K562 (cell line): ENCODE results near the gene LRP3. TPM values are rescaled to one million over a fixed set of nuclear protein-coding genes. Genes with fewer than 3 reads are reported as not detected.

Experiments used
- ATAC-seq: fragments of 200-7000 bp; cut with Tn5 transposase; 3 replicates; pipeline ENCODE4 v1.9.1; 2020; ENCODE audit warnings: moderate library complexity
- BruUV-seq: library from RNA; stranded (reverse); fragments of 400-500 nt; replicated peaks from 2 replicates; lab custom pipeline; 2021; lab: Mats Ljungman, UMichigan
- CTCF ChIA-PET: fragments of 300-600 bp; formaldehyde crosslinking; extraction: SDS; loops from one replicate; lab custom pipeline; 2021; ENCODE audit warnings: low intra/inter-chr PET ratio; lab: Yijun Ruan, JAX
- POLR2A ChIA-PET: fragments of 300-600, 350-650 bp; sonication (Branson Sonifier 250); formaldehyde crosslinking; extraction: SDS; loops from one replicate; lab custom pipeline; 2021; ENCODE audit warnings: antibody characterized with exemption, inconsistent platforms; lab: Yijun Ruan, JAX
- DNase-seq, 4 experiments: peaks; one replicate each; pipeline versions ENCODE4 v3.0.0 to v3.0.0-alpha.2; 2011 to 2018; ENCODE audit warnings: low spot score in 3 of 4, mixed read lengths in 3 of 4; ENCODE audit errors: extremely low read depth in 1 of 4
- FAIRE-seq: peaks from 2 replicates; lab custom pipeline; 2011; peaks lifted over from hg19 to GRCh38; lab: Jason Lieb, UNC
- H2AFZ ChIP-seq: 2 replicates; pipeline ENCODE4 v1.6.0; 2011; ENCODE audit warnings: low read depth, low read length, control low read depth, inconsistent platforms
- H3K27ac ChIP-seq: fragments of 200-600 bp; 3 replicates; pipeline ENCODE4 v1.8.0; 2011; ENCODE audit warnings: low read depth, mild to moderate bottlenecking, control low read depth, inconsistent platforms, low read length, moderate library complexity, mixed read lengths; ENCODE audit errors: extremely low read depth
- H3K27me3 ChIP-seq, 2 experiments: fragments of 300-600 bp in 1 of 2; 2 replicates in 1 of 2; 3 replicates in 1 of 2; pipeline versions ENCODE4 v1.6.0 to v1.8.0; 2011; ENCODE audit warnings: inconsistent platforms in 2 of 2, low read length in 2 of 2, mild to moderate bottlenecking in 1 of 2, mixed read lengths in 1 of 2, moderate library complexity in 1 of 2; ENCODE audit not compliant: control insufficient read depth in 2 of 2, insufficient read depth in 2 of 2
- H3K36me3 ChIP-seq: fragments of 300-600 bp; 3 replicates; pipeline ENCODE4 v1.8.0; 2011; ENCODE audit warnings: mild to moderate bottlenecking, low read length, inconsistent platforms; ENCODE audit not compliant: control insufficient read depth, insufficient read depth
- H3K4me1 ChIP-seq, 2 experiments: fragments of 200-600 bp in 1 of 2; replicated peaks in 1 of 2; 2 replicates in 1 of 2; 3 replicates in 1 of 2; pipeline versions ENCODE4 v1.5.1 to v1.8.0; 2011; ENCODE audit warnings: inconsistent platforms in 2 of 2, low read length in 2 of 2, mild to moderate bottlenecking in 1 of 2, mixed read lengths in 1 of 2, moderate library complexity in 1 of 2; ENCODE audit not compliant: control insufficient read depth in 2 of 2, insufficient read depth in 2 of 2
- H3K4me2 ChIP-seq: 2 replicates; pipeline ENCODE4 v1.6.1; 2011; ENCODE audit warnings: low read length, control low read depth, inconsistent platforms, mixed read lengths; ENCODE audit not compliant: insufficient read depth
- H3K4me3 ChIP-seq: fragments of 200-600 bp; sonication (generic), shearing (Covaris generic); 2 replicates; pipeline ENCODE4 v1.5.1; 2016; ENCODE audit warnings: control low read depth, inconsistent platforms
- H3K79me2 ChIP-seq: fragments of 200-600 bp; 3 replicates; pipeline ENCODE4 v1.8.0; 2011; ENCODE audit warnings: low read length, inconsistent platforms; ENCODE audit not compliant: control insufficient read depth, insufficient read depth
- H3K9ac ChIP-seq, 2 experiments: 2 replicates each; pipeline versions ENCODE4 v1.6.0 to v1.6.1; 2011; ENCODE audit warnings: low read depth in 2 of 2, low read length in 2 of 2, control low read depth in 1 of 2, inconsistent platforms in 1 of 2, mild to moderate bottlenecking in 1 of 2, mixed read lengths in 1 of 2; ENCODE audit not compliant: insufficient read depth in 1 of 2
- H3K9me1 ChIP-seq: one replicate; pipeline ENCODE4 v1.6.0; 2011; ENCODE audit warnings: inconsistent platforms, mild to moderate bottlenecking, low read length, moderate library complexity; ENCODE audit not compliant: control insufficient read depth, insufficient read depth
- H3K9me3 ChIP-seq: replicated peaks from 2 replicates; pipeline ENCODE4 v1.5.1; 2011; ENCODE audit warnings: low read depth, low read length, inconsistent platforms; ENCODE audit not compliant: control insufficient read depth, insufficient read depth
- H4K20me1 ChIP-seq: replicated peaks from 2 replicates; pipeline ENCODE4 v1.6.1; 2011; ENCODE audit warnings: low read length, inconsistent platforms, mixed read lengths; ENCODE audit not compliant: control insufficient read depth, insufficient read depth
- BDP1 ChIP-seq: IDR thresholded peaks from 3 replicates; pipeline ENCODE4 v1.6.1; 2011; ENCODE audit not compliant: insufficient read length, insufficient read depth
- CBX5 ChIP-seq: IDR thresholded peaks from 2 replicates; pipeline ENCODE4 v1.6.1; 2014; ENCODE audit warnings: low read depth, borderline replicate concordance
- DACH1 ChIP-seq: fragments of 450-650 bp; IDR thresholded peaks from 2 replicates; pipeline ENCODE4 v1.6.1; 2018; ENCODE audit not compliant: partially characterized antibody
- DNMT1 ChIP-seq: fragments of 450-650 bp; IDR thresholded peaks from 2 replicates; pipeline ENCODE4 v1.6.1; 2016; ENCODE audit warnings: antibody characterized with exemption, mild to moderate bottlenecking
- KDM5B ChIP-seq: fragments of 200-600 bp; sonication (generic); IDR thresholded peaks from 2 replicates; pipeline ENCODE4 v1.6.1; 2012; ENCODE audit warnings: low read depth, mild to moderate bottlenecking, moderate library complexity, low read length, control low read depth, inconsistent platforms; ENCODE audit not compliant: insufficient replicate concordance
- NFATC3 ChIP-seq: fragments of 450-650 bp; IDR thresholded peaks from 2 replicates; pipeline ENCODE4 v1.6.1; 2017; ENCODE audit warnings: mild to moderate bottlenecking
- NRF1 ChIP-seq, 2 experiments: fragments of 450-650 bp; IDR thresholded peaks in 1 of 2; conservative IDR thresholded peaks in 1 of 2; 2 replicates each; pipeline ENCODE4 v1.6.1; 2014; ENCODE audit warnings: mild to moderate bottlenecking in 2 of 2
- RAD21 ChIP-seq, 2 experiments: fragments of 250-450 bp in 1 of 2; fragments of 450-650 bp in 1 of 2; sonication (Bioruptor Pico) in 1 of 2; formaldehyde crosslinking in 1 of 2; IDR thresholded peaks in 1 of 2; conservative IDR thresholded peaks in 1 of 2; 2 replicates each; pipeline versions ENCODE4 v1.4.0 to v1.8.0; 2020 to 2022; ENCODE audit warnings: mild to moderate bottlenecking in 2 of 2, moderate library complexity in 1 of 2
- SIN3B ChIP-seq: fragments of 450-650 bp; IDR thresholded peaks from 2 replicates; pipeline ENCODE4 v1.6.1; 2017; ENCODE audit warnings: low read depth, mild to moderate bottlenecking, moderate library complexity
- SMAD2 ChIP-seq: fragments of 150-350 bp; IDR thresholded peaks from 2 replicates; pipeline ENCODE4 v1.6.1; 2014; ENCODE audit warnings: low read depth, mild to moderate bottlenecking, low read length
- SMARCA4 ChIP-seq: fragments of 450-650 bp; IDR thresholded peaks from 2 replicates; pipeline ENCODE4 v1.6.1; 2016
- TEAD2 ChIP-seq: fragments of 450-650 bp; IDR thresholded peaks from 2 replicates; pipeline ENCODE4 v1.6.1; 2016; ENCODE audit warnings: missing genetic modification characterization, control low read depth, missing compliant biosample characterization
- TRIM25 ChIP-seq: fragments of 450-650 bp; IDR thresholded peaks from 2 replicates; pipeline ENCODE4 v1.7.0; 2016; ENCODE audit warnings: borderline replicate concordance
- U2AF2 ChIP-seq: fragments of 200-400 bp; formaldehyde crosslinking; optimal IDR thresholded peaks from 2 replicates; pipeline ENCODE3; 2017; ENCODE audit warnings: low read depth, mild to moderate bottlenecking, low read length
- XRCC5 ChIP-seq: fragments of 200-400 bp; formaldehyde crosslinking; IDR thresholded peaks from 2 replicates; pipeline ENCODE4 v1.6.1; 2017; ENCODE audit warnings: low read depth, mild to moderate bottlenecking, low read length
- ZNF589 ChIP-seq: fragments of 200-800 bp; sonication (Bioruptor generic); IDR thresholded peaks from 2 replicates; pipeline ENCODE4 v1.6.1; 2016; ENCODE audit warnings: low read depth, missing genetic modification characterization, missing compliant biosample characterization
- ZNF695 ChIP-seq: fragments of 450-650 bp; formaldehyde crosslinking; IDR thresholded peaks from 2 replicates; pipeline ENCODE4 v1.4.0; 2020; ENCODE audit warnings: mild to moderate bottlenecking, moderate library complexity
- WGBS: fragments of 100-300 bp; shearing (Covaris generic); methylation state at CpG from one replicate; pipeline ENCODE4 v1.1.6; 2016; ENCODE audit warnings: low coverage, mixed read lengths; ENCODE audit not compliant: insufficient coverage; ENCODE audit errors: missing lambda C conversion rate; 5-methylcytosine and 5-hydroxymethylcytosine counted together
- in situ Hi-C: fragments of 300-500 bp; cut with MboI; formaldehyde crosslinking; loops from 4 replicates; pipeline ENCODE4 v1.15.0; 2018; ENCODE audit warnings: inconsistent platforms, mixed read lengths
- intact Hi-C: fragments of 100-400 bp; cut with micrococcal nuclease; formaldehyde crosslinking; loops from 2 replicates; pipeline ENCODE4 v1.14.2; 2022
- polyA plus RNA-seq, 8 experiments: library from polyadenylated mRNA; depleted of rRNA in 4 of 8; stranded (reverse) in 5 of 8; unstranded in 3 of 8; fragments of >200 nt; fragmentation: Nextera tagmentation in 2 of 8; fragmentation: Illumina TruSeq in 1 of 8; extraction: Ambion mirVana in 2 of 8; extraction: Trizol in 1 of 8; gene quantifications; 2 replicates each; pipeline versions ENCODE4 v1.2.1 to v1.2.3, GENCODE V29; 2011 to 2014; ENCODE audit warnings: inconsistent platforms in 1 of 8, missing spikeins in 1 of 8
- total RNA-seq, 7 experiments: library from RNA; depleted of rRNA in 6 of 7; stranded (reverse); fragments of >200 nt in 6 of 7; fragmentation: Illumina TruSeq in 2 of 7; extraction: Trizol in 2 of 7; gene quantifications; 2 replicates each; pipeline versions ENCODE4 v1.2.1 to v1.2.3, GENCODE V29; 2011 to 2021; ENCODE audit warnings: low replicate concordance in 1 of 7
- TF ChIP-seq, protein P1 (sequence below): sonication (generic); formaldehyde crosslinking; IDR thresholded peaks from 2 replicates; pipeline ENCODE4 v1.8.0; 2022; ENCODE audit warnings: mild to moderate bottlenecking, missing genetic modification reagents
- TF ChIP-seq, protein P2 (sequence below): fragments of 450-650 bp; IDR thresholded peaks from one replicate; pipeline ENCODE4 v1.6.1; 2018; ENCODE audit warnings: mild to moderate bottlenecking, moderate library complexity; ENCODE audit not compliant: partially characterized antibody

The LRP3 gene
- total and polyA plus RNA-seq, 9 of the 15 experiments (the other 6 are each of a cell fraction or from before 2014, with no cell fraction given) = 0.29 TPM; not detected in 8

DNA sequence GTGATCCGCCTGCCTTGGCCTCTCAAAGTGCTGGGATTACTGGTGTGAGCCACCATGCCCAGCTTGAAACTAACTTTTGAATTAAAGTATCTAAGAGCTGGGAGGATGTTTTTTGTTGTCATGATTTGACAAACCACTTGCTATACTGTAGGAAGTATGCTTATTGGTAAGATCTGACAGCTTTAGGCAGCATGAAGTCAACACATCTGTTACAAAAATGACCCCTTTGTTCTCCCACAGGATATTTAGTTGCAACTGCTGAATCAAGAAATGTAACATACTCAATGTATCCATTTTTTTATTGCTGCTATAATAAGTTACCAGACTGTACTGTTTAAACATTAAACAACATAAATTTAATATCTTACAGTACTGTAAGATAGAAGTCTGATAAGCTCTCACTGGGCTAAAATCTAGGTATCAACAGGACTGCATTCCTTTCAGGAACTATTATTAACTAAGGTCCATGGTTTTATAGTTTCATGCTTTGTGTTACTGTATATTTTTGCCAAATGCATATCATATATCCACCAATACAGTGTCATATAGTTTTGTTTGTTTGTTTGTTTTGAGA lies 22.8 kb upstream of the LRP3 start:
- Histone ChIP-seq H3K27ac (no peak overlapping the region), H2AFZ (no peak overlapping the region), H3K4me2 (no peak overlapping the region), H3K4me3 (no peak overlapping the region), H3K9me1 (no peaks in the 10 kb centered on the region), H3K9me3 (peaks cover 2% of the 10 kb centered on the region; the same call in 1 of the 2 replicates), H4K20me1 (no peaks in the 10 kb centered on the region), H3K36me3 (no peaks in the 10 kb centered on the region), H3K27me3 (no peaks in the 10 kb centered on the region), H3K9ac (no peak overlapping the region), H3K4me1 (peaks cover 7 to 16% of the 10 kb centered on the region in 2 experiments; a peak in 4 of 5 replicates), H3K79me2 (peaks cover 7% of the 10 kb centered on the region; the same call in 2 of the 3 replicates)
- ATAC-seq (no peak), FAIRE-seq (no peak), DNase-seq (no peak)
- ChIA-PET CTCF (no interaction called here), POLR2A (interaction anchor here (1.1 kb wide), 1 partner anchor 11 kb away, joined by 3 read pairs; no protein-coding TSS in a partner anchor)
- 80% methylated on average over 1 of the region's 1 CpG for WGBS
- TF ChIP-seq SIN3B = no peak
- TF ChIP-seq TEAD2 = no peak
- TF ChIP-seq, protein P1, sequence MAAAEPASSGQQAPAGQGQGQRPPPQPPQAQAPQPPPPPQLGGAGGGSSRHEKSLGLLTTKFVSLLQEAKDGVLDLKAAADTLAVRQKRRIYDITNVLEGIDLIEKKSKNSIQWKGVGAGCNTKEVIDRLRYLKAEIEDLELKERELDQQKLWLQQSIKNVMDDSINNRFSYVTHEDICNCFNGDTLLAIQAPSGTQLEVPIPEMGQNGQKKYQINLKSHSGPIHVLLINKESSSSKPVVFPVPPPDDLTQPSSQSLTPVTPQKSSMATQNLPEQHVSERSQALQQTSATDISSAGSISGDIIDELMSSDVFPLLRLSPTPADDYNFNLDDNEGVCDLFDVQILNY = no peak
- no peak for TF ChIP-seq BDP1
- TF ChIP-seq U2AF2 = no peak
- TF ChIP-seq SMARCA4 = no peak
- no peak for TF ChIP-seq KDM5B
- no peak for TF ChIP-seq CBX5
- no peak for TF ChIP-seq TRIM25
- TF ChIP-seq NFATC3 = no peak
- TF ChIP-seq DNMT1 = no peak
- TF ChIP-seq, protein P2, sequence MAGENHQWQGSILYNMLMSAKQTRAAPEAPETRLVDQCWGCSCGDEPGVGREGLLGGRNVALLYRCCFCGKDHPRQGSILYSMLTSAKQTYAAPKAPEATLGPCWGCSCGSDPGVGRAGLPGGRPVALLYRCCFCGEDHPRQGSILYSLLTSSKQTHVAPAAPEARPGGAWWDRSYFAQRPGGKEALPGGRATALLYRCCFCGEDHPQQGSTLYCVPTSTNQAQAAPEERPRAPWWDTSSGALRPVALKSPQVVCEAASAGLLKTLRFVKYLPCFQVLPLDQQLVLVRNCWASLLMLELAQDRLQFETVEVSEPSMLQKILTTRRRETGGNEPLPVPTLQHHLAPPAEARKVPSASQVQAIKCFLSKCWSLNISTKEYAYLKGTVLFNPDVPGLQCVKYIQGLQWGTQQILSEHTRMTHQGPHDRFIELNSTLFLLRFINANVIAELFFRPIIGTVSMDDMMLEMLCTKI = no peak
- no peak for TF ChIP-seq ZNF589
- no peak for TF ChIP-seq RAD21 (CRISPR knock-in tag; conservative IDR thresholded peaks at IDR 0.05 in 1 of 2, IDR thresholded peaks at IDR 0.05 in 1 of 2)
- no peak for TF ChIP-seq XRCC5
- no peak for TF ChIP-seq ZNF695 (CRISPR knock-in tag)
- no peak for TF ChIP-seq NRF1 (conservative IDR thresholded peaks at IDR 0.05 in 1 of 2, IDR thresholded peaks at IDR 0.05 in 1 of 2)
- TF ChIP-seq DACH1 = no peak
- no peak for TF ChIP-seq SMAD2
- in situ Hi-C loops (no loop called here), intact Hi-C loops (no loop called here)
- no TSS peak for BruUV-seq
